Occipital lobe (tissue), 3 donors: Measurements from ENCODE around the gene ARAP1. TPM values are rescaled to one million over a fixed set of nuclear protein-coding genes. Genes with fewer than 3 reads are reported as not detected.

ENCODE experiments used
- DNase-seq: peaks from one replicate; lab custom pipeline; 2025; lab: John Stamatoyannopoulos, UW
- small RNA-seq: library from RNA; depleted of rRNA; stranded (forward); fragments of <200 nt; gene quantifications from one replicate; pipeline ENCODE3, GENCODE V24; 2014
- total RNA-seq: library from RNA; depleted of rRNA; stranded (reverse); fragments of >200 nt; gene quantifications from one replicate; pipeline ENCODE4 v1.2.3, GENCODE V29; 2014

ARAP1 gene
- total RNA-seq, 1 donor from 2014 or later, result 19.3 TPM

GRCh38 chr11:72642043-72642883 lies 109.9 kb downstream of the ARAP1 start:
- DNase-seq, result peak; percentile 42

- DNase-seq, result no peak
Measured at GRCh38 chr11:72641522-72642042, 110.6 kb downstream of the ARAP1 start.

GRCh38 chr11:72639502-72640375 lies 112.5 kb downstream of the ARAP1 start:
- DNase-seq, result no peak

DNA sequence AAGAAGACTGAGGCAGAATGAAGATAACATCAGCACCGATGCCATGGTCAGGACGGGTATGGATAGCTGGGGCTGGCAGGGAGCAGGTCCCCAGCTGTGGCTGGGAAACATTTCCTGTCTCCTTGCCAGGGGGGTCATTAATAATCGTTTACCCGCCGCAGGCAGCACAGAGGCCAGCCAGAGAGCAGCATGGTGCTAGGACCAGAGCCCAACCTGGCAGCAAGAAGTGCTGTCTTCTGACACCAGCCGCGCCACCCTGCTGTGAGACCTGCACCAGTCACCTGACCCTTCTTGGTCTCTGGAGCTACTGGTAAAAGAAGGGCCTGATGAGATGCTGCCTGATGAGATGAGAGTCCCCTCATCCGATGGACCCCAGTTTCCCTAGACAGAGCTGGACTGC lies 114.3 kb downstream of the ARAP1 start:
- no peak for DNase-seq

- DNase-seq, result no peak
Measured at GRCh38 chr11:72637198-72637597, 115.0 kb downstream of the ARAP1 start.

GRCh38 chr11:72636376-72636775 lies 115.8 kb downstream of the ARAP1 start:
- no peak for DNase-seq

DNA sequence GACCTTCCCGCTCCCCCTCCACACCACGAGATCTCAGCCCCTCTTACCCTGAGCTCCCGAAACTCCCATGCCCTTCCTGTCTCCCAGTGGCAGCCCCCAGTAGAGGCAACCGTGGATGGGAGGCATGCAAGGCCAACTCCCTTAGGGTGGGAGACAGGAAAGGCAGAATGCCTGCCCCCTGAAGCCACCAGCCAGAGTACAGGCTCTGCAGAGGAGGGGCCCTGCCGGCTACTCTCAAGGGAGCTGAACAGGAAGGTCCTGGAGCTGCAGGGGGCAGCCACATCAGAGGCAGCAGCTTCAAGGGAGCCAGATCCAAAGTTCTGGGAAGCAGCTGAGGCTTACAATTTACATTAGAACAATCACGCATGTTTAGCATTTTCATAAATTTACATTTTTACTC lies 116.3 kb downstream of the ARAP1 start:
- no peak for DNase-seq

- DNase-seq, result no peak
Measured at GRCh38 chr11:72635309-72635915, 116.8 kb downstream of the ARAP1 start.

Small RNAs within 50 kb of the gene (small RNA-seq; reads per million reads assigned to genes)
- gene MIR4692 (not detected), gene RF00019 (not detected)

Other genes starting within 250 kb of the ARAP1 start
- gene PDE2A, start 78.0 kb downstream of the ARAP1 start, total RNA-seq, result 78.3 TPM
- gene STARD10, start 41.6 kb upstream of the ARAP1 start, total RNA-seq, result 20.4 TPM
- gene ATG16L2, start 62.0 kb upstream of the ARAP1 start, total RNA-seq, result 4.2 TPM